Thyroid gland (tissue), 4 donors: ENCODE results near the gene ARHGAP10.

Source experiments
- CTCF ChIP-seq, 6 experiments: fragments of 200-600 bp in 3 of 6; fragments of 450-650 bp in 3 of 6; sonication (generic) in 3 of 6; IDR thresholded peaks; one replicate each; pipeline ENCODE4 v1.5.1; 2016 to 2019; ENCODE audit warnings: antibody characterized with exemption in 6 of 6, mild to moderate bottlenecking in 2 of 6, inconsistent platforms in 1 of 6, moderate library complexity in 1 of 6
- POLR2A ChIP-seq, 2 donors: fragments of 450-650 bp; IDR thresholded peaks; one replicate each; pipeline ENCODE4 v1.6.1; 2017; ENCODE audit warnings: antibody characterized with exemption in 2 of 2, mild to moderate bottlenecking in 2 of 2, moderate library complexity in 1 of 2

- no peak for TF ChIP-seq CTCF (IDR thresholded peaks at IDR 0.05)
- no peak for TF ChIP-seq POLR2A (IDR thresholded peaks at IDR 0.05)
These were observed 178.4 kb downstream of the ARHGAP10 start for GRCh38 chr4:147910315-147910714.
